H1 (cell line): Measurements from ENCODE around the gene ZNF750. TPM values are rescaled to one million over a fixed set of nuclear protein-coding genes. Genes with fewer than 3 reads are reported as not detected.

Experiments used
- CTCF ChIA-PET: fragments of 300-600 bp; sonication (Branson Sonifier 250); formaldehyde crosslinking; loops from one replicate; lab custom pipeline; 2021; ENCODE audit not compliant: partially characterized antibody; lab: Charles Lee
- POLR2A ChIA-PET: fragments of 300-600 bp; sonication (Branson Sonifier 250); formaldehyde crosslinking; loops from one replicate; lab custom pipeline; 2021; ENCODE audit warnings: inconsistent platforms; ENCODE audit not compliant: partially characterized antibody; lab: Charles Lee
- DNase-seq, 2 experiments: peaks; one replicate each; pipeline versions ENCODE4 v3.0.0 to v3.0.0-alpha.2; 2010 to 2022; ENCODE audit warnings: low spot score in 2 of 2, low read depth in 1 of 2, mixed read lengths in 1 of 2
- FAIRE-seq: peaks from 2 replicates; lab custom pipeline; 2011; peaks lifted over from hg19 to GRCh38; lab: Jason Lieb, UNC
- H2AFZ ChIP-seq: 2 replicates; pipeline ENCODE4 v1.8.1; 2012; ENCODE audit warnings: low read length, inconsistent platforms
- H2AK5ac ChIP-seq: 2 replicates; pipeline ENCODE4 v1.6.1; 2013; ENCODE audit warnings: low read depth, low read length
- H2BK120ac ChIP-seq: replicated peaks from 2 replicates; pipeline ENCODE3; 2013; ENCODE audit warnings: low read depth, low read length, inconsistent platforms
- H2BK12ac ChIP-seq: 2 replicates; pipeline ENCODE4 v1.6.1; 2013; ENCODE audit warnings: low read depth, low read length
- H2BK15ac ChIP-seq: 2 replicates; pipeline ENCODE4 v1.6.1; 2013; ENCODE audit warnings: low read length
- H2BK20ac ChIP-seq: 2 replicates; pipeline ENCODE4 v1.6.1; 2013; ENCODE audit warnings: low read length
- H2BK5ac ChIP-seq: 2 replicates; pipeline ENCODE4 v1.6.1; 2013; ENCODE audit warnings: low read depth, low read length
- H3K14ac ChIP-seq: 2 replicates; pipeline ENCODE4 v1.6.1; 2013; ENCODE audit warnings: inconsistent platforms; ENCODE audit not compliant: insufficient read length
- H3K18ac ChIP-seq: 2 replicates; pipeline ENCODE4 v1.6.1; 2013; ENCODE audit warnings: low read length; ENCODE audit errors: extremely low read depth
- H3K23ac ChIP-seq: 2 replicates; pipeline ENCODE4 v1.6.1; 2013; ENCODE audit warnings: inconsistent platforms; ENCODE audit not compliant: insufficient read length
- H3K23me2 ChIP-seq: 2 replicates; pipeline ENCODE4 v1.6.1; 2013; ENCODE audit warnings: low read depth, low read length
- H3K27ac ChIP-seq: 2 replicates; pipeline ENCODE4 v1.6.1; 2011; ENCODE audit warnings: low read depth, low read length, inconsistent platforms
- H3K27me3 ChIP-seq, 4 experiments: replicated peaks in 1 of 4; 1 replicate in 1 of 4; 2 replicates in 3 of 4; pipeline versions ENCODE4 v1.6.1 to v1.8.1; 2011 to 2013; ENCODE audit warnings: low read length in 3 of 4, mild to moderate bottlenecking in 3 of 4, inconsistent platforms in 2 of 4, mixed read lengths in 2 of 4, moderate library complexity in 1 of 4; ENCODE audit not compliant: control insufficient read depth in 3 of 4, insufficient read depth in 3 of 4; ENCODE audit errors: extremely low read depth in 1 of 4
- H3K36me3 ChIP-seq, 4 experiments: 2 replicates each; pipeline versions ENCODE4 v1.6.1 to v1.8.1; 2011 to 2013; ENCODE audit warnings: mild to moderate bottlenecking in 4 of 4, low read length in 3 of 4, moderate library complexity in 2 of 4, control low read depth in 1 of 4, inconsistent platforms in 1 of 4; ENCODE audit not compliant: insufficient read depth in 4 of 4, control insufficient read depth in 2 of 4
- H3K4ac ChIP-seq: replicated peaks from 2 replicates; pipeline ENCODE3; 2013; ENCODE audit warnings: low read length, low read depth, mixed read lengths, inconsistent platforms; ENCODE audit not compliant: insufficient read length
- H3K4me1 ChIP-seq, 4 experiments: replicated peaks in 1 of 4; 1 replicate in 1 of 4; 2 replicates in 3 of 4; pipeline versions ENCODE4 v1.6.1 to v1.8.1; 2011 to 2013; ENCODE audit warnings: low read length in 3 of 4, inconsistent platforms in 2 of 4, mixed read lengths in 1 of 4; ENCODE audit not compliant: insufficient read depth in 4 of 4, control insufficient read depth in 3 of 4
- H3K4me2 ChIP-seq, 2 experiments: 2 replicates each; pipeline versions ENCODE4 v1.6.1 to v1.8.1; 2011 to 2013; ENCODE audit warnings: low read depth in 2 of 2, low read length in 2 of 2, control low read depth in 1 of 2, inconsistent platforms in 1 of 2, mild to moderate bottlenecking in 1 of 2; ENCODE audit not compliant: insufficient read depth in 1 of 2
- H3K4me3 ChIP-seq, 4 experiments: fragments of 200-600, 300-600 bp in 1 of 4; sonication (generic), shearing (Covaris generic), sonication (Bioruptor Twin) in 1 of 4; 2 replicates each; pipeline versions ENCODE4 v1.5.1 to v1.8.1; 2011 to 2016; ENCODE audit warnings: low read length in 4 of 4, low read depth in 3 of 4, control low read depth in 2 of 4, inconsistent platforms in 2 of 4, mild to moderate bottlenecking in 2 of 4, mixed read lengths in 1 of 4, moderate library complexity in 1 of 4; ENCODE audit not compliant: insufficient read depth in 2 of 4; ENCODE audit errors: extremely low read depth in 1 of 4
- H3K56ac ChIP-seq: replicated peaks from 2 replicates; pipeline ENCODE3; 2013; ENCODE audit warnings: low read depth, mild to moderate bottlenecking, mixed read lengths, low read length, inconsistent platforms; ENCODE audit not compliant: insufficient read length
- H3K79me1 ChIP-seq: 2 replicates; pipeline ENCODE4 v1.6.1; 2013; ENCODE audit warnings: low read depth, low read length, control low read depth
- H3K79me2 ChIP-seq, 2 experiments: 2 replicates each; pipeline versions ENCODE4 v1.6.1 to v1.8.1; 2012 to 2013; ENCODE audit warnings: low read length in 2 of 2, mild to moderate bottlenecking in 2 of 2, inconsistent platforms in 1 of 2; ENCODE audit not compliant: insufficient read depth in 2 of 2, control insufficient read depth in 1 of 2
- H3K9ac ChIP-seq, 4 experiments: replicated peaks in 1 of 4; 1 replicate in 1 of 4; 2 replicates in 3 of 4; pipeline versions ENCODE4 v1.6.1 to v1.8.1; 2011 to 2013; ENCODE audit warnings: low read depth in 3 of 4, low read length in 3 of 4, control low read depth in 2 of 4, mild to moderate bottlenecking in 2 of 4, moderate library complexity in 2 of 4, inconsistent platforms in 1 of 4; ENCODE audit errors: extremely low read depth in 1 of 4
- H3K9me3 ChIP-seq, 2 experiments: 2 replicates each; pipeline versions ENCODE4 v1.6.1 to v1.8.1; 2012 to 2013; ENCODE audit warnings: mild to moderate bottlenecking in 2 of 2, moderate library complexity in 2 of 2, control low read depth in 1 of 2, inconsistent platforms in 1 of 2, low read depth in 1 of 2, low read length in 1 of 2, mixed read lengths in 1 of 2; ENCODE audit not compliant: insufficient read depth in 2 of 2
- H4K20me1 ChIP-seq, 2 experiments: replicated peaks in 1 of 2; 2 replicates each; pipeline versions ENCODE3 to v1.8.1; 2011 to 2013; ENCODE audit warnings: inconsistent platforms in 2 of 2, low read length in 2 of 2, mild to moderate bottlenecking in 1 of 2; ENCODE audit not compliant: insufficient read depth in 2 of 2, control insufficient read depth in 1 of 2
- H4K5ac ChIP-seq: 2 replicates; pipeline ENCODE4 v1.6.1; 2013; ENCODE audit warnings: low read length, low read depth, mixed read lengths, inconsistent platforms; ENCODE audit not compliant: insufficient read length
- H4K8ac ChIP-seq: 2 replicates; pipeline ENCODE4 v1.8.0; 2013; ENCODE audit warnings: mild to moderate bottlenecking, moderate library complexity, low read length, inconsistent platforms; ENCODE audit not compliant: insufficient read depth; ENCODE audit errors: extremely low read depth
- H4K91ac ChIP-seq: replicated peaks from 2 replicates; pipeline ENCODE3; 2013; ENCODE audit warnings: low read length, mixed read lengths, inconsistent platforms; ENCODE audit not compliant: insufficient read length
- ASH2L ChIP-seq: fragments of 200-600, 300-600 bp; sonication (generic); IDR thresholded peaks from one replicate; pipeline ENCODE4 v1.7.1; 2017; ENCODE audit warnings: low read length
- BACH1 ChIP-seq: IDR thresholded peaks from 2 replicates; pipeline ENCODE4 v1.6.1; 2012; ENCODE audit warnings: low read length, improper control_type of control experiment
- CHD2 ChIP-seq: IDR thresholded peaks from 2 replicates; pipeline ENCODE4 v1.6.1; 2012; ENCODE audit warnings: low read length, improper control_type of control experiment
- E2F6 ChIP-seq: IDR thresholded peaks from 2 replicates; pipeline ENCODE4 v1.6.1; 2012; ENCODE audit warnings: inconsistent platforms
- GTF2F1 ChIP-seq: IDR thresholded peaks from 2 replicates; pipeline ENCODE4 v1.6.1; 2012; ENCODE audit warnings: low read depth, low read length, improper control_type of control experiment, borderline replicate concordance
- KDM4A ChIP-seq: IDR thresholded peaks from one replicate; pipeline ENCODE4 v1.7.1; 2012; ENCODE audit warnings: low read depth, mild to moderate bottlenecking, moderate library complexity, low read length, inconsistent platforms; ENCODE audit not compliant: severe bottlenecking
- NRF1 ChIP-seq: IDR thresholded peaks from 2 replicates; pipeline ENCODE4 v1.6.1; 2011; ENCODE audit warnings: mild to moderate bottlenecking, low read depth, low read length, improper control_type of control experiment
- POLR2A ChIP-seq, 2 experiments: IDR thresholded peaks; 1 replicate in 1 of 2; 2 replicates in 1 of 2; pipeline ENCODE4 v1.6.1; 2011; ENCODE audit warnings: low read depth in 2 of 2, low read length in 2 of 2, mild to moderate bottlenecking in 2 of 2; ENCODE audit errors: control extremely low read depth in 1 of 2
- POLR2AphosphoS5 ChIP-seq: IDR thresholded peaks from 2 replicates; pipeline ENCODE4 v1.6.1; 2011; ENCODE audit warnings: low read depth, low read length
- POU5F1 ChIP-seq: IDR thresholded peaks from 2 replicates; pipeline ENCODE4 v1.6.1; 2011; ENCODE audit warnings: low read depth, mild to moderate bottlenecking, low read length, moderate library complexity
- RAD21 ChIP-seq, 2 experiments: IDR thresholded peaks in 1 of 2; conservative IDR thresholded peaks in 1 of 2; 2 replicates each; pipeline ENCODE4 v1.6.1; 2011; ENCODE audit warnings: low read depth in 2 of 2, low read length in 2 of 2, improper control_type of control experiment in 1 of 2, inconsistent platforms in 1 of 2, mild to moderate bottlenecking in 1 of 2, moderate library complexity in 1 of 2
- TAF7 ChIP-seq: optimal IDR thresholded peaks from 2 replicates; pipeline ENCODE3; 2011; ENCODE audit warnings: low read depth, mild to moderate bottlenecking, inconsistent platforms, low read length, moderate library complexity, borderline replicate concordance
- ZNF274 ChIP-seq: IDR thresholded peaks from 2 replicates; pipeline ENCODE4 v1.7.0; 2012; ENCODE audit warnings: low read length, borderline replicate concordance; ENCODE audit errors: extremely low read depth
- WGBS, 2 experiments: shearing (Covaris generic) in 1 of 2; methylation state at CpG; one replicate each; pipeline versions ENCODE4 v1.1.6 to v1.1.7; 2013 to 2015; ENCODE audit warnings: low lambda C conversion rate in 2 of 2, mixed read lengths in 2 of 2, inconsistent platforms in 1 of 2, low coverage in 1 of 2, missing lambda C conversion rate in 1 of 2; ENCODE audit not compliant: insufficient replicate concordance in 2 of 2, insufficient coverage in 1 of 2, insufficient read length in 1 of 2; ENCODE audit errors: extremely low coverage in 1 of 2, missing lambda C conversion rate in 1 of 2; 5-methylcytosine and 5-hydroxymethylcytosine counted together
- polyA plus RNA-seq, 7 experiments: library from polyadenylated mRNA; depleted of rRNA in 3 of 7; stranded (reverse) in 5 of 7; unstranded in 2 of 7; fragments of >200 nt in 5 of 7; fragments of 200-250 nt in 2 of 7; gene quantifications; 1 replicate in 5 of 7; 2 replicates in 1 of 7; 4 replicates in 1 of 7; pipeline versions ENCODE4 v1.2.1 to v1.2.3, GENCODE V29; 2011 to 2013; ENCODE audit warnings: missing spikeins in 2 of 7, mixed read lengths in 2 of 7
- total RNA-seq: library from RNA; stranded (reverse); fragmentation: NEBNext Ultra II Directional; extraction: Animal tissue kit (Norgen Biotek cat#: 25700); gene quantifications from 2 replicates; pipeline ENCODE4 v1.2.1, GENCODE V29; 2021

The ZNF750 gene
- total and polyA plus RNA-seq, 2 of the 8 experiments (the other 6 are each of a cell fraction or from before 2014, with no cell fraction given), result not detected

DNA sequence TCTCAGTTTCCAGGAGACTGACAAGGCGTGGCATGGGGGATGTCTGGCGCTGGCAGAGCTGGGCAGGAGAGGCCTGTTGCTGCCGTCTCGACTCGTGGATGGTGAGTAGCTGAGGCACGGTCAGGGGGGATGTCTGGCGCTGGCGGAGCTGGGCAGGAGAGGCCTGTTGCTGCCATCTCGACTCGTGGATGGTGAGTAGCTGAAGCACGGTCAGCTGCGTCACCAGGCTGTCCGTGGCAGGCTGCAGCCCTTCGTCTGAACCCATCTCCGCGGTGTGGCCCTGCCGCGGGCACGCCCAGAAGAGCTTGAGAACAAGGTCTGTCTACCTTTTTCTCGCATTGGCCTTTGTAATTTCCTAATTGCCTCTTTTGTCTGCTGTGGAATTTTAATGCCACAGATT lies 25.0 kb downstream of the ZNF750 start:
- Histone ChIP-seq H2BK15ac (no peak overlapping the region), H3K9me3 (peaks cover 20 to 21% of the 10 kb centered on the region in 2 experiments), H3K4me1 (no peaks in the 10 kb centered on the region), H3K79me2 (no peaks in the 10 kb centered on the region), H3K36me3 (peaks cover 8 to 68% (median 32%) of the 10 kb centered on the region in 4 experiments; a peak in 7 of 8 replicates), H3K27me3 (no peaks in the 10 kb centered on the region), H3K9ac (no peak overlapping the region), H3K4ac (no peak overlapping the region), H3K4me2 (no peak overlapping the region), H2AK5ac (no peak overlapping the region), H4K8ac (no peak overlapping the region; the same call in 1 of the 2 replicates), H2BK120ac (no peak overlapping the region), H3K56ac (no peak overlapping the region), H4K5ac (no peak overlapping the region), H4K91ac (no peak overlapping the region), H3K4me3 (no peak overlapping the region), H3K23me2 (no peaks in the 10 kb centered on the region), H4K20me1 (no peaks in the 10 kb centered on the region), H3K23ac (no peak overlapping the region), H3K79me1 (no peaks in the 10 kb centered on the region), H3K14ac (no peak overlapping the region), H2BK12ac (no peak overlapping the region), H2BK20ac (no peak overlapping the region), H3K18ac (no peak overlapping the region), H2AFZ (no peak overlapping the region), H2BK5ac (no peak overlapping the region), H3K27ac (no peak overlapping the region)
- ChIA-PET CTCF (interaction anchor here (0.7 to 3.5 kb wide), 6 partner anchors 8 to 99 kb away, joined by 3 to 14 read pairs (median 6); no protein-coding TSS in a partner anchor), POLR2A (no interaction called here)
- DNase-seq (no peak), FAIRE-seq (no peak)
- TF ChIP-seq CHD2 (no peak), BACH1 (no peak), GTF2F1 (no peak), TAF7 (no peak), POLR2AphosphoS5 (no peak), ZNF274 (no peak), E2F6 (no peak), NRF1 (no peak), KDM4A (no peak), ASH2L (no peak), RAD21 (IDR thresholded peaks at IDR 0.05 in 1 of 2, conservative IDR thresholded peaks at IDR 0.05 in 1 of 2; ENCODE audit: low read depth in 2 of 2, low read length in 2 of 2) (no peak), POU5F1 (no peak), POLR2A (IDR thresholded peaks at IDR 0.05; ENCODE audit: control extremely low read depth in 1 of 2, low read depth in 2 of 2, low read length in 2 of 2) (no peak)
- WGBS, 2 experiments, result 92% methylated on average over 20 of the region's 20 CpGs; no CpG with 5 or more reads in 1 of the 2 experiments
